SK-N-SH (cell line): ENCODE results near the gene TMEM190.

Source experiments
- EP300 ChIP-seq, 2 experiments: IDR thresholded peaks; 2 replicates each; pipeline versions ENCODE4 v1.4.0 to v1.6.1; 2012; ENCODE audit warnings: borderline replicate concordance in 1 of 2, low read depth in 1 of 2, low read length in 1 of 2
- JUND ChIP-seq: IDR thresholded peaks from 2 replicates; pipeline ENCODE4 v1.4.0; 2012
- TF ChIP-seq, protein P1 (sequence below): fragments of 200-600 bp; sonication (generic); IDR thresholded peaks from 2 replicates; pipeline ENCODE4 v1.6.1; 2017; ENCODE audit warnings: antibody characterized with exemption, mild to moderate bottlenecking, moderate library complexity

DNA sequence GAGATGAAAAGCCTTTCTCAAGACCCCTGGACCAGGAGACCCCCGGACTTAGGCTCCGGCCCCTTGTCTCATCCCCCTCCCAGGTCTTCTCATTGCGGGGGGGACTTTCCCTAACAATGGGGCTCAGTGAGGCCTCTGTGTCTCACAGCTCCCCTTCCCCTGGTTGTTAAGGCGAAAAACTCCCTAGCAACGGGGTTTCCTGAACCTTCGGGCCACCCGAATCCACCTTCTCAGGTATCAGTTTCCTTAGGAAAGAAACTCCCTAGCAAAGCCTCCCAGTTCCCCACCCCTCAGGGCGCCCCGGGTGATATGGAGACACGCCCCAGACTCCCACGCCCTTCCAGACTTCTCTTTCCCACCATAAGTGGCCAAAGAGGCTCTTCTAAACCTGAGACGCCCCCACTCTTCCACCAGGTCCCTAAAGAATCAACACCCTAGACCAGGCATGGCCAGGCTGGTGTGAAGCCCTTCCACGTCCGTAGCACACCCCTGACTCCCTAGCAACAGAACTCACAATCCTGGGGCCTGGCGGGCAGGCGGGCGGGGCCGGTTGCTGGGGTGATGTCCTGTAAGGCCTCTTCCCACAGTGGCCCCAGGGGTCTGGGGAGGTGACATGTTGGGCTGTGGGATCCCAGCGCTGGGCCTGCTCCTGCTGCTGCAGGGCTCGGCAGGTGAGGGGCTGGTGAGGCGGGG lies at the start of gene TMEM190:
- no peak for TF ChIP-seq EP300 (IDR thresholded peaks at IDR 0.05; ENCODE audit: borderline replicate concordance in 1 of 2, low read depth in 1 of 2, low read length in 1 of 2)
- TF ChIP-seq, protein P1, sequence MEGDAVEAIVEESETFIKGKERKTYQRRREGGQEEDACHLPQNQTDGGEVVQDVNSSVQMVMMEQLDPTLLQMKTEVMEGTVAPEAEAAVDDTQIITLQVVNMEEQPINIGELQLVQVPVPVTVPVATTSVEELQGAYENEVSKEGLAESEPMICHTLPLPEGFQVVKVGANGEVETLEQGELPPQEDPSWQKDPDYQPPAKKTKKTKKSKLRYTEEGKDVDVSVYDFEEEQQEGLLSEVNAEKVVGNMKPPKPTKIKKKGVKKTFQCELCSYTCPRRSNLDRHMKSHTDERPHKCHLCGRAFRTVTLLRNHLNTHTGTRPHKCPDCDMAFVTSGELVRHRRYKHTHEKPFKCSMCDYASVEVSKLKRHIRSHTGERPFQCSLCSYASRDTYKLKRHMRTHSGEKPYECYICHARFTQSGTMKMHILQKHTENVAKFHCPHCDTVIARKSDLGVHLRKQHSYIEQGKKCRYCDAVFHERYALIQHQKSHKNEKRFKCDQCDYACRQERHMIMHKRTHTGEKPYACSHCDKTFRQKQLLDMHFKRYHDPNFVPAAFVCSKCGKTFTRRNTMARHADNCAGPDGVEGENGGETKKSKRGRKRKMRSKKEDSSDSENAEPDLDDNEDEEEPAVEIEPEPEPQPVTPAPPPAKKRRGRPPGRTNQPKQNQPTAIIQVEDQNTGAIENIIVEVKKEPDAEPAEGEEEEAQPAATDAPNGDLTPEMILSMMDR, result no peak
- TF ChIP-seq JUND, result no peak
